ENCODE results near the gene NKAIN2. TPM values are rescaled to one million over a fixed set of nuclear protein-coding genes. Genes with fewer than 3 reads are reported as not detected.

The NKAIN2 gene
- total RNA-seq, 2 donors from 2014 or later, result 0.31 to 2.3 TPM

- TF ChIP-seq, protein P1, sequence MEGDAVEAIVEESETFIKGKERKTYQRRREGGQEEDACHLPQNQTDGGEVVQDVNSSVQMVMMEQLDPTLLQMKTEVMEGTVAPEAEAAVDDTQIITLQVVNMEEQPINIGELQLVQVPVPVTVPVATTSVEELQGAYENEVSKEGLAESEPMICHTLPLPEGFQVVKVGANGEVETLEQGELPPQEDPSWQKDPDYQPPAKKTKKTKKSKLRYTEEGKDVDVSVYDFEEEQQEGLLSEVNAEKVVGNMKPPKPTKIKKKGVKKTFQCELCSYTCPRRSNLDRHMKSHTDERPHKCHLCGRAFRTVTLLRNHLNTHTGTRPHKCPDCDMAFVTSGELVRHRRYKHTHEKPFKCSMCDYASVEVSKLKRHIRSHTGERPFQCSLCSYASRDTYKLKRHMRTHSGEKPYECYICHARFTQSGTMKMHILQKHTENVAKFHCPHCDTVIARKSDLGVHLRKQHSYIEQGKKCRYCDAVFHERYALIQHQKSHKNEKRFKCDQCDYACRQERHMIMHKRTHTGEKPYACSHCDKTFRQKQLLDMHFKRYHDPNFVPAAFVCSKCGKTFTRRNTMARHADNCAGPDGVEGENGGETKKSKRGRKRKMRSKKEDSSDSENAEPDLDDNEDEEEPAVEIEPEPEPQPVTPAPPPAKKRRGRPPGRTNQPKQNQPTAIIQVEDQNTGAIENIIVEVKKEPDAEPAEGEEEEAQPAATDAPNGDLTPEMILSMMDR (IDR thresholded peaks at IDR 0.05), result no peak
- DNase-seq (ENCODE audit: low spot score), result no peak
- no peaks in the 10 kb centered on the region for H3K9me3 ChIP-seq
- H3K4me1 ChIP-seq, result no peaks in the 10 kb centered on the region
- no peak overlapping the region for H3K4me3 ChIP-seq
- H3K36me3 ChIP-seq, result no peaks in the 10 kb centered on the region
- H3K27ac ChIP-seq, result no peak overlapping the region
- H3K27me3 ChIP-seq, result no peaks in the 10 kb centered on the region
Measured at GRCh38 chr6:124441450-124441849, 637.8 kb downstream of the NKAIN2 start.

DNA sequence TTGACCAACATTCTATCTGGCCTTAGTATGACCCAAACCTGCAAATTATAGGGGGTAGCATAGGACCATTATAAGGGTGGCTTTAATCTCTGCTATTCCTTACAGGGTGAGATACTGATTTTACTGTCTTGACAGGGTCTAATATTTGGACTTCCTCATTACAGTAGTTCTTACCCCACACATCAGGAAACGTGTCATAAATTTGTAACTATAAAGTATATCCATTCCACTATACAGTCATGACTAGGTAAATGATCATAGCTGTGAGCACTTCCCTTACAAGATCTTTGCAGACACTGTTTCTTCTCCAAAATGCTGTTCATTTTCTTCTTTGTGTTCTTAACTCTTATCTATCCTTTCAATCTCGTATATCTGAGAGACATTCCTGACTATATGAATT, 639.9 kb downstream of the NKAIN2 start:
- TF ChIP-seq, protein P1 (IDR thresholded peaks at IDR 0.05), result no peak
- no peak overlapping the region for H3K4me3 ChIP-seq
- no peak for DNase-seq (ENCODE audit: low spot score)
- no peaks in the 10 kb centered on the region for H3K36me3 ChIP-seq
- no peaks in the 10 kb centered on the region for H3K27me3 ChIP-seq
- no peaks in the 10 kb centered on the region for H3K9me3 ChIP-seq
- no peak overlapping the region for H3K27ac ChIP-seq
- H3K4me1 ChIP-seq, result no peaks in the 10 kb centered on the region

DNA sequence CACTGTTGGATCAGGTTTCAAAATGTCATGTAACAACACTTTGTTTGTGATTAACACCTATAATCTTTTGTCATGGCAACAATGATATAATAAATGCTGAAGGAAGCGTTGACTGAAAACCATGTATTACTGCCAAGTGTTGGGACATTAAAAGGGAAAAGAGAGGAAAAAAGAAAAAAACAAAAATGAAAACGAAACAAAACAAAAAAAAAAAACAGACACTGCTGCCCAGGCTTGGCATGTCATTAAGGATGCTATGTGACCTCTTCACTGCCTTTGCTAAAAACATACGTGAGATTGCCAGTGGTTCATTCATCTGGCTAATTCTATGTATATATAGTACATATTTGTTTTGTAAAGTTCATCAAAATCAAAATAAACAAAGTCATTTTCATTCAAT, 641.9 kb downstream of the NKAIN2 start:
- Histone ChIP-seq H3K36me3 (no peaks in the 10 kb centered on the region), H3K27me3 (no peaks in the 10 kb centered on the region), H3K27ac (no peak overlapping the region), H3K4me1 (no peaks in the 10 kb centered on the region), H3K4me3 (no peak overlapping the region), H3K9me3 (no peaks in the 10 kb centered on the region)
- TF ChIP-seq, protein P1 (IDR thresholded peaks at IDR 0.05), result no peak
- no peak for DNase-seq (ENCODE audit: low spot score)

GRCh38 chr6:124446961-124447360, 643.3 kb downstream of the NKAIN2 start:
- no peak for DNase-seq (ENCODE audit: low spot score)
- H3K4me1 ChIP-seq, result no peaks in the 10 kb centered on the region
- H3K4me3 ChIP-seq, result no peak overlapping the region
- H3K9me3 ChIP-seq, result no peaks in the 10 kb centered on the region
- no peaks in the 10 kb centered on the region for H3K27me3 ChIP-seq
- no peak overlapping the region for H3K27ac ChIP-seq
- no peaks in the 10 kb centered on the region for H3K36me3 ChIP-seq
- TF ChIP-seq, protein P1 (IDR thresholded peaks at IDR 0.05), result no peak

- no peaks in the 10 kb centered on the region for H3K9me3 ChIP-seq
- H3K27ac ChIP-seq, result no peak overlapping the region
- no peaks in the 10 kb centered on the region for H3K4me1 ChIP-seq
- no peak for DNase-seq (ENCODE audit: low spot score)
- TF ChIP-seq, protein P1 (IDR thresholded peaks at IDR 0.05), result no peak
- H3K27me3 ChIP-seq, result no peaks in the 10 kb centered on the region
- no peak overlapping the region for H3K4me3 ChIP-seq
- H3K36me3 ChIP-seq, result no peaks in the 10 kb centered on the region
Measured at GRCh38 chr6:124459268-124459667, 655.6 kb downstream of the NKAIN2 start.

DNA sequence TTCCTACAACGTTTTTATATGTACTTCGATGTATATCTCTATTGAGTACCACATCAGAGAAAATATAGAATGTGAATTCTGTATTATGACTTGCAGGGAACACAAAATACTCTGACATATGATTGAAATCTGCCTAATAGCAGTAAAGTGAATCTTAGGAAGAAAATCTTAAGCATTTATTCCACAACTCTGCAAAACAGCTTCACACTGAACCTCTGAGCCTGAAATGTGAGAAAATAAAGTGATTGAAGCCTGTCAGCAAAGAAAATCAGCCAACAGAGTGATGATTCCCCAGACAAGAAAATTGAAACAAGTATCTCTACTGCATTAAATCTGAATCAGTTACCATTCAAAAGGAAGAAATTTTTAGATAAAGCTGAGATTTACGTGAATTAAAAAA, 659.1 kb downstream of the NKAIN2 start:
- Histone ChIP-seq H3K36me3 (no peaks in the 10 kb centered on the region), H3K27ac (no peak overlapping the region), H3K27me3 (no peaks in the 10 kb centered on the region), H3K4me1 (no peaks in the 10 kb centered on the region), H3K4me3 (no peak overlapping the region), H3K9me3 (no peaks in the 10 kb centered on the region)
- DNase-seq (ENCODE audit: low spot score), result no peak
- TF ChIP-seq, protein P1 (IDR thresholded peaks at IDR 0.05), result no peak
